ENCODE measurements around the gene OR13C9. TPM values are rescaled to one million over a fixed set of nuclear protein-coding genes. Genes with fewer than 3 reads are reported as not detected.
"Not testable (repeated sequence)": the region's sequence is repeated elsewhere in the genome, so short reads cannot be mapped to it uniquely, and the experiment has no call there.

Gene OR13C9
- total RNA-seq, 4 donors from 2014 or later = not detected

DNA sequence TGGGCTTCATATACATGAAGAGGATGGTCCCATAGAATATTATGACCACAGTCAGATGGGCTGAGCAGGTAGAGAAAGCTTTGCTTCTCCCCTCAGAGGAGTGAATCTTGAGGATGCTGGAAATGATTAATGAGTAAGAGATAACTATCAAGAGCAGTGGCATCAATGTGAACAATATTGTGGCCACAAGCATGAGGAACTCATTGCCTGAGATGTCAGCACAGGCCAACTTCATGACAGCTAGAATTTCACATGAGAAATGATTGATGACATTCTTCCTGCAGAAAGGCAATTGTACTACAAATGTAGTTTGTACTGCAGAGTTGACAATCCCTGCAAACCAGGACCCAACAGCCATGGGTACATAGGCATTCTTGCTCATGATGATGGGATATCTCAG, 586 bp downstream of the OR13C9 start:
- in situ Hi-C loops (cut with MboI; ENCODE audit: low pct_ligation_motif_present in 1 of 4, low pct_unique_long_range_greater_than_20kb in 1 of 4, low sequenced_read_pairs in 3 of 4) = no loop called here

DNA sequence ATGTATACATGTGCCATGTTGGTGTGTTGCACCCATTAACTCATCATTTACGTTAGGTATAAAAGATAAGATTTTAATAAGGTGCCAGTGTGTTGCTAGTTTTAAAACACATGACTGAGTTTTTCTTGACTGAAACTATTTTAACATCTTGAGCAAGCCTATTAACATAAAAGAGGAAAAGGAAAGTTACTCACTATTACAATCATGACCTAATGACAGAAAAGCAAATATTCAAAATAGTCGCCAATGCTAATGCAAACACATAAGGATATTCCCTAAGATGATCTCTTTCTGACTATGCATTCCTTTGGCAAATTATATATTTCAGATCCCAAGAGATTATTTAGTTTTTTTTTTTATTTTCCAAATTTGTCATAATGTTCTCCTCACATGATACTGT, 6.8 kb downstream of the OR13C9 start:
- Histone ChIP-seq H3K27me3 (no peaks in the 10 kb centered on the region), H3K9me3 (peaks cover 0 to 3% of the 10 kb centered on the region in 2 donors), H3K4me3 (no peak overlapping the region), H3K4me1 (no peaks in the 10 kb centered on the region), H3K27ac (no peak overlapping the region), H3K36me3 (no peaks in the 10 kb centered on the region)
- DNase-seq = no peak
- in situ Hi-C loops (cut with MboI; ENCODE audit: low pct_ligation_motif_present in 1 of 4, low pct_unique_long_range_greater_than_20kb in 1 of 4, low sequenced_read_pairs in 3 of 4) = no loop called here
- TF ChIP-seq POLR2A (IDR thresholded peaks at IDR 0.05) (no peak), EP300 (IDR thresholded peaks at IDR 0.05; ENCODE audit: low read depth) (no peak), POLR2AphosphoS5 (IDR thresholded peaks at IDR 0.05) (no peak)
- TF ChIP-seq, protein P1, sequence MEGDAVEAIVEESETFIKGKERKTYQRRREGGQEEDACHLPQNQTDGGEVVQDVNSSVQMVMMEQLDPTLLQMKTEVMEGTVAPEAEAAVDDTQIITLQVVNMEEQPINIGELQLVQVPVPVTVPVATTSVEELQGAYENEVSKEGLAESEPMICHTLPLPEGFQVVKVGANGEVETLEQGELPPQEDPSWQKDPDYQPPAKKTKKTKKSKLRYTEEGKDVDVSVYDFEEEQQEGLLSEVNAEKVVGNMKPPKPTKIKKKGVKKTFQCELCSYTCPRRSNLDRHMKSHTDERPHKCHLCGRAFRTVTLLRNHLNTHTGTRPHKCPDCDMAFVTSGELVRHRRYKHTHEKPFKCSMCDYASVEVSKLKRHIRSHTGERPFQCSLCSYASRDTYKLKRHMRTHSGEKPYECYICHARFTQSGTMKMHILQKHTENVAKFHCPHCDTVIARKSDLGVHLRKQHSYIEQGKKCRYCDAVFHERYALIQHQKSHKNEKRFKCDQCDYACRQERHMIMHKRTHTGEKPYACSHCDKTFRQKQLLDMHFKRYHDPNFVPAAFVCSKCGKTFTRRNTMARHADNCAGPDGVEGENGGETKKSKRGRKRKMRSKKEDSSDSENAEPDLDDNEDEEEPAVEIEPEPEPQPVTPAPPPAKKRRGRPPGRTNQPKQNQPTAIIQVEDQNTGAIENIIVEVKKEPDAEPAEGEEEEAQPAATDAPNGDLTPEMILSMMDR (IDR thresholded peaks at IDR 0.05) = no peak
- intact Hi-C loops (cut with DNase I; ENCODE audit: low total_unique reads) = no loop called here
- 65 to 74% methylated on average over 2 of the region's 2 CpGs for WGBS, 2 donors (ENCODE audit: low coverage in 1 of 2)

More for the DNA sequence above, 586 bp downstream of the OR13C9 start:
- peaks cover 0 to 3% of the 10 kb centered on the region in 2 donors for H3K9me3 ChIP-seq
- no peak overlapping the region for H3K4me3 ChIP-seq
- TF ChIP-seq POLR2A (IDR thresholded peaks at IDR 0.05) (no peak), POLR2AphosphoS5 (IDR thresholded peaks at IDR 0.05) (no peak), EP300 (IDR thresholded peaks at IDR 0.05; ENCODE audit: low read depth) (no peak)
- TF ChIP-seq, protein P1 (IDR thresholded peaks at IDR 0.05) = no peak
- no peak for DNase-seq
- no peaks in the 10 kb centered on the region for H3K4me1 ChIP-seq
- no peaks in the 10 kb centered on the region for H3K36me3 ChIP-seq
- intact Hi-C loops (cut with DNase I; ENCODE audit: low total_unique reads) = no loop called here
- H3K27ac ChIP-seq = no peak overlapping the region
- no peaks in the 10 kb centered on the region for H3K27me3 ChIP-seq

DNA sequence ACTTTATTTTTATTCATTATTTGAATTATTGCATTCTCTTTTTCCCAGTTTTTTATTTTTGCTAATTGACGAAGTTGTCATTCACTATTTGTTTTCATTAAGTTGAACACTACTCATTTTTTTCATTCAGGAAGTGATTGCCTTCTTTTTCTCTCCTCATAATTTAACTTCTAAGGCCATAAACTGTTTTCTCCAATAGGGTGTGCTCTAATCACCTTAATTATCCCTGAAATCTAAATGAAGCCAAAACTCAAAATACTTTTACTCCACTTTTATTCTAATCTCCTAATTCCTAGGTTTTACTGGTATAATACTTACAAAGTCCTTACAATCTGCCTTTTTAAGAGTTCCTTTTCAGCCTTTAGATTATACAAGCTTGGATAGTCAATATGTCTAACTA, 9.7 kb downstream of the OR13C9 start:
- no peak overlapping the region for H3K27ac ChIP-seq
- H3K27me3 ChIP-seq = no peaks in the 10 kb centered on the region
- no peaks in the 10 kb centered on the region for H3K4me1 ChIP-seq
- no peaks in the 10 kb centered on the region for H3K9me3 ChIP-seq
- H3K4me3 ChIP-seq = no peak overlapping the region
- in situ Hi-C loops (cut with MboI; ENCODE audit: low pct_ligation_motif_present in 1 of 4, low pct_unique_long_range_greater_than_20kb in 1 of 4, low sequenced_read_pairs in 3 of 4) = no loop called here
- DNase-seq = no peak
- intact Hi-C loops (cut with DNase I; ENCODE audit: low total_unique reads) = no loop called here
- no peaks in the 10 kb centered on the region for H3K36me3 ChIP-seq
- WGBS, 2 donors (ENCODE audit: low coverage in 1 of 2) = 39 to 50% methylated on average over 1 of the region's 1 CpG
- no peak for TF ChIP-seq POLR2A (IDR thresholded peaks at IDR 0.05)
- TF ChIP-seq, protein P1 (IDR thresholded peaks at IDR 0.05) = no peak
- no peak for TF ChIP-seq POLR2AphosphoS5 (IDR thresholded peaks at IDR 0.05)
- no peak for TF ChIP-seq EP300 (IDR thresholded peaks at IDR 0.05; ENCODE audit: low read depth)

DNA sequence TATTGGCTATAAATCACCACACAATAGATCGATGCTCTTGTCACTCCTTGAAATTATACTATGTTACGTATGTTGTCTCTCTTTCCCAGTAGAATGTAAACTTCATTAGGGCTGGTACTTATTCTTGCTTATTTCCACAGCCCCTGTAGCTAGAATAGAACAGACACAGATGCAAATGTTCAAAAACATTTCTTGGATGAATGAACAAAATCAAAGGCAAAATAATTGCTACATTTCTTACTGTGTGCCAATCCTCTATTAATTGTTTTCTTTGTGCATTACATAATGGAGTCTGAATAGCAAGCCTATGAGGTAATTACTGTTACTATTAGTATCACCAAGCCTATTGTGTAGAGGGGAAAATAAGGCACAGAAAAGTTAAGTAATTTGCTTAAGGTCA, 11.9 kb downstream of the OR13C9 start:
- in situ Hi-C loops (cut with MboI; ENCODE audit: low pct_ligation_motif_present in 1 of 4, low pct_unique_long_range_greater_than_20kb in 1 of 4, low sequenced_read_pairs in 3 of 4) (no loop called here), intact Hi-C loops (cut with DNase I; ENCODE audit: low total_unique reads) (no loop called here)
- 58 to 61% methylated on average over 2 of the region's 2 CpGs for WGBS, 2 donors (ENCODE audit: low coverage in 1 of 2)
- Histone ChIP-seq H3K4me1 (no peaks in the 10 kb centered on the region), H3K27ac (no peak overlapping the region), H3K9me3 (no peaks in the 10 kb centered on the region), H3K36me3 (no peaks in the 10 kb centered on the region), H3K27me3 (no peaks in the 10 kb centered on the region), H3K4me3 (no peak overlapping the region)
- TF ChIP-seq POLR2A (IDR thresholded peaks at IDR 0.05) (no peak), POLR2AphosphoS5 (IDR thresholded peaks at IDR 0.05) (no peak), EP300 (IDR thresholded peaks at IDR 0.05; ENCODE audit: low read depth) (no peak)
- TF ChIP-seq, protein P1 (IDR thresholded peaks at IDR 0.05) = no peak
- DNase-seq = no peak

DNA sequence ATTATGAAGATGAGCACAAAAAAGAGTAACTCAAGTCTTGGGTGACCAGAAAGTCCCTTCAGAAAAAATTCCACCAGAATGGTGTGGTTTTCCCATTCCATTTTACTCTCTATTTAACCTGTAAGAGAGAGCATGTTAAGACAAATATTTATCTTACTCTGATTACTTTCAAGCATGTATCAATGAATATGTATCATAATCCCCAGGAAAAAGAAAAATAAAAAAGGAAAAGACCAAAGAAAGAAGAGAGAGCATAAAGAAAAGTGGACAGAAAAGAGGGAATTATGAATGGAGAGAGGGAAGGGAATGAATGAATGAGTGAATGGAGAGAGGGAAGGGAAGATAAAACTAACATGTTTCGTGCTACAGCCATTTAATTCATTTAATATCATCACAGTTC, 12.5 kb downstream of the OR13C9 start, which contains the start of gene OR13C2:
TSS of gene OR13C2 (minus strand) at position 101 of the 400 bp plus-strand sequence. CDS start at position 101, 0 bp downstream.
- in situ Hi-C loops (cut with MboI; ENCODE audit: low pct_ligation_motif_present in 1 of 4, low pct_unique_long_range_greater_than_20kb in 1 of 4, low sequenced_read_pairs in 3 of 4); intact Hi-C loops (cut with DNase I; ENCODE audit: low total_unique reads); H3K36me3 ChIP-seq; H3K4me3 ChIP-seq; H3K4me1 ChIP-seq; H3K27me3 ChIP-seq; H3K27ac ChIP-seq; H3K9me3 ChIP-seq; DNase-seq: not testable (repeated sequence)
- WGBS, 2 donors (ENCODE audit: low coverage in 1 of 2) = 18 to 37% methylated on average over 1 of the region's 1 CpG

All from transverse colon (tissue), 4 donors.